Endothelial cell of umbilical vein (primary cell): ENCODE data around the gene TNFAIP8L1. TPM values are rescaled to one million over a fixed set of nuclear protein-coding genes. Genes with fewer than 3 reads are reported as not detected.

Experiments
- BruUV-seq: library from RNA; stranded (reverse); fragments of 400-500 nt; replicated peaks from 2 replicates; lab custom pipeline; 2021; lab: Mats Ljungman, UMichigan
- CTCF ChIA-PET: fragments of 300-600, 350-600 bp; sonication (Branson Sonifier 250); formaldehyde crosslinking; loops from one replicate; lab custom pipeline; 2021; ENCODE audit warnings: antibody characterized with exemption, inconsistent platforms; lab: Charles Lee
- POLR2A ChIA-PET: fragments of 300-600, 350-600 bp; sonication (Branson Sonifier 250); formaldehyde crosslinking; loops from one replicate; lab custom pipeline; 2021; ENCODE audit warnings: antibody characterized with exemption, inconsistent platforms; lab: Charles Lee
- DNase-seq: peaks from one replicate; pipeline ENCODE4 v3.0.0-alpha.2; 2011; ENCODE audit warnings: low read depth, low spot score
- FAIRE-seq: peaks from 2 replicates; lab custom pipeline; 2011; peaks lifted over from hg19 to GRCh38; lab: Jason Lieb, UNC
- H2AFZ ChIP-seq: 2 replicates; pipeline ENCODE4 v1.6.0; 2012; ENCODE audit warnings: low read depth, low read length, control low read depth, inconsistent platforms
- H3K27ac ChIP-seq: 2 replicates; pipeline ENCODE4 v1.5.1; 2011; ENCODE audit warnings: low read depth, mild to moderate bottlenecking, control low read depth, low read length, moderate library complexity; ENCODE audit not compliant: insufficient read depth
- H3K27me3 ChIP-seq, 2 experiments: 2 replicates each; pipeline versions ENCODE4 v1.6.0 to v1.6.1; 2011; ENCODE audit warnings: low read length in 2 of 2, mixed read lengths in 1 of 2; ENCODE audit not compliant: control insufficient read depth in 2 of 2, insufficient read depth in 2 of 2
- H3K36me3 ChIP-seq, 2 experiments: 2 replicates in 1 of 2; 3 replicates in 1 of 2; pipeline ENCODE4 v1.5.1; 2011; ENCODE audit warnings: low read length in 2 of 2, mild to moderate bottlenecking in 1 of 2, moderate library complexity in 1 of 2; ENCODE audit not compliant: control insufficient read depth in 2 of 2, insufficient read depth in 2 of 2; ENCODE audit errors: extremely low read depth in 1 of 2
- H3K4me1 ChIP-seq: 3 replicates; pipeline ENCODE4 v1.5.1; 2011; ENCODE audit warnings: mild to moderate bottlenecking, low read length; ENCODE audit not compliant: control insufficient read depth, insufficient read depth; ENCODE audit errors: extremely low read depth
- H3K4me2 ChIP-seq: 2 replicates; pipeline ENCODE4 v1.6.1; 2011; ENCODE audit warnings: low read length, control low read depth, mixed read lengths; ENCODE audit not compliant: insufficient read depth
- H3K4me3 ChIP-seq, 3 experiments: fragments of 200-600 bp in 1 of 3; sonication (generic), shearing (Covaris generic) in 1 of 3; replicated peaks in 1 of 3; 2 replicates each; pipeline ENCODE4 v1.5.1; 2011 to 2016; ENCODE audit warnings: control low read depth in 3 of 3, low read length in 3 of 3, mild to moderate bottlenecking in 2 of 3, inconsistent platforms in 1 of 3, low read depth in 1 of 3, moderate library complexity in 1 of 3; ENCODE audit not compliant: insufficient read depth in 1 of 3
- H3K79me2 ChIP-seq: 2 replicates; pipeline ENCODE4 v1.6.0; 2012; ENCODE audit warnings: low read length, inconsistent platforms; ENCODE audit not compliant: control insufficient read depth, insufficient read depth
- H3K9ac ChIP-seq: replicated peaks from 2 replicates; pipeline ENCODE3; 2011; ENCODE audit warnings: low read length, control low read depth; ENCODE audit not compliant: insufficient read depth; ENCODE audit errors: extremely low read depth
- H3K9me1 ChIP-seq: replicated peaks from 3 replicates; pipeline ENCODE4 v1.6.0; 2011; ENCODE audit warnings: mild to moderate bottlenecking, low read length; ENCODE audit not compliant: control insufficient read depth, insufficient read depth; ENCODE audit errors: extremely low read depth
- H3K9me3 ChIP-seq: replicated peaks from 2 replicates; pipeline ENCODE4 v1.5.1; 2012; ENCODE audit warnings: low read length, inconsistent platforms; ENCODE audit not compliant: control insufficient read depth, insufficient read depth
- H4K20me1 ChIP-seq: replicated peaks from 2 replicates; pipeline ENCODE3; 2011; ENCODE audit warnings: mild to moderate bottlenecking, low read length; ENCODE audit not compliant: control insufficient read depth, insufficient read depth; ENCODE audit errors: extremely low read depth
- JUN ChIP-seq: IDR thresholded peaks from 2 replicates; pipeline ENCODE4 v1.6.1; 2011; ENCODE audit warnings: borderline replicate concordance, low read depth; ENCODE audit not compliant: insufficient read length, insufficient read depth
- POLR2A ChIP-seq: IDR thresholded peaks from 2 replicates; pipeline ENCODE4 v1.6.1; 2012; ENCODE audit warnings: low read depth, mild to moderate bottlenecking, control low read depth, low read length
- POLR2AphosphoS5 ChIP-seq: IDR thresholded peaks from 2 replicates; pipeline ENCODE4 v1.6.1; 2012; ENCODE audit warnings: low read depth, mild to moderate bottlenecking, control low read depth, low read length, moderate library complexity; ENCODE audit not compliant: insufficient read depth
- dilution Hi-C: fragments of 300-500 bp; cut with MboI; formaldehyde crosslinking; loops from one replicate; pipeline ENCODE4 v1.15.0; 2019; ENCODE audit warnings: low sequenced_read_pairs; ENCODE audit not compliant: extremely low pct_ligation_motif_present
- intact Hi-C: fragments of 100-400 bp; cut with micrococcal nuclease; formaldehyde crosslinking; loops from one replicate; pipeline ENCODE4 v1.10.0; 2022
- polyA plus RNA-seq, 4 experiments: library from polyadenylated mRNA; depleted of rRNA in 3 of 4; stranded (reverse) in 3 of 4; unstranded in 1 of 4; fragments of >200 nt; gene quantifications; 2 replicates each; pipeline versions ENCODE4 v1.2.1 to v1.2.3, GENCODE V29; 2011 to 2012; ENCODE audit warnings: missing spikeins in 1 of 4
- total RNA-seq: library from RNA; stranded (reverse); gene quantifications from 2 replicates; pipeline ENCODE4 v1.2.3, GENCODE V29; 2021

The TNFAIP8L1 gene
- total and polyA plus RNA-seq, 2 donors (not counting 3 experiments of a cell fraction or from before 2014, with no cell fraction given), result 40.0 to 56.1 TPM

DNA sequence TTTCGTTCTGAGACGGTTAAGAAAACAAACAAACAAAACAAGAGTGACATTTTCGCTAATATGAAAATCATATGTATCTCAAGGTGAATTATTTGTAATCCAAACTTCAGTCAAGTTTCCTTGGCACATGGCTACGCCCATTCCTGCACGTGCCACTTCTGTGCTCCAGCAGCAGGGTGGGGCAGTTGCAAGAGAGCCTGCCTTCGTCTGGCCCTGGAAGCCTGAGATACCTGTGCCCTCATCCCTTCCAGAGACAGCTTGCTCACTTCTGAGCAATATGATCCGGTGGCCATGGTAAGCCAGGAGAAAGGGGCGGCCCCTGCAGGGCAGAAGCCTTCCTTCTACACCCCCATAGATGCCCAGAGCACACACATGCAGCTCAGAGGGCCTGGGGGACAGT lies 62.2 kb downstream of the TNFAIP8L1 start:
- H3K9ac ChIP-seq, result no peak overlapping the region
- ChIA-PET CTCF (interaction anchor here (1.8 kb wide), 1 partner anchor 12 kb away, joined by 4 read pairs; no protein-coding TSS in a partner anchor), POLR2A (interaction anchor here (0.6 kb wide), 1 partner anchor 10 kb away, joined by 3 read pairs; no protein-coding TSS in a partner anchor)
- intact Hi-C loops (no loop called here), dilution Hi-C loops (no loop called here)
- H3K4me3 ChIP-seq, result no peak overlapping the region
- DNase-seq, result no peak
- no peaks in the 10 kb centered on the region for H4K20me1 ChIP-seq
- no peaks in the 10 kb centered on the region for H3K4me1 ChIP-seq
- no peak overlapping the region for H3K27ac ChIP-seq
- H3K36me3 ChIP-seq, result peaks cover 18 to 59% of the 10 kb centered on the region in 2 experiments
- no peaks in the 10 kb centered on the region for H3K27me3 ChIP-seq
- no peaks in the 10 kb centered on the region for H3K9me3 ChIP-seq
- TF ChIP-seq POLR2AphosphoS5, result no peak
- no peak for TF ChIP-seq POLR2A
- no TSS peak for BruUV-seq
- H3K9me1 ChIP-seq, result no peaks in the 10 kb centered on the region
- FAIRE-seq, result no peak
- no peaks in the 10 kb centered on the region for H3K79me2 ChIP-seq
- no peak overlapping the region for H2AFZ ChIP-seq
- no peak overlapping the region for H3K4me2 ChIP-seq

GRCh38 chr19:4702764-4703163 lies 63.4 kb downstream of the TNFAIP8L1 start:
- ChIA-PET CTCF (no interaction called here), POLR2A (no interaction called here)
- no peaks in the 10 kb centered on the region for H3K9me1 ChIP-seq
- no peaks in the 10 kb centered on the region for H3K27me3 ChIP-seq
- BruUV-seq, result no TSS peak
- H2AFZ ChIP-seq, result no peak overlapping the region
- H3K79me2 ChIP-seq, result no peaks in the 10 kb centered on the region
- no peak overlapping the region for H3K9ac ChIP-seq
- peaks cover 15 to 55% of the 10 kb centered on the region in 2 experiments for H3K36me3 ChIP-seq
- no peak overlapping the region for H3K27ac ChIP-seq
- H3K4me2 ChIP-seq, result no peak overlapping the region
- H4K20me1 ChIP-seq, result no peaks in the 10 kb centered on the region
- dilution Hi-C loops (no loop called here), intact Hi-C loops (no loop called here)
- TF ChIP-seq JUN (no peak), POLR2A (no peak)
- FAIRE-seq (no peak), DNase-seq (no peak)
- no peak overlapping the region for H3K4me3 ChIP-seq
- H3K4me1 ChIP-seq, result no peaks in the 10 kb centered on the region
- no peaks in the 10 kb centered on the region for H3K9me3 ChIP-seq
